Left lung (tissue), 10 donors: ENCODE measurements around the gene C3orf20. TPM values are rescaled to one million over a fixed set of nuclear protein-coding genes. Genes with fewer than 3 reads are reported as not detected.

Source experiments
- ATAC-seq: fragments of 200-7000 bp; cut with Tn5 transposase; one replicate; pipeline ENCODE4 v1.9.1; 2020; ENCODE audit warnings: moderate library complexity
- DNase-seq, 4 donors: peaks; one replicate each; pipeline ENCODE4 v3.0.0-alpha.2; 2013 to 2020
- H3K27ac ChIP-seq, 2 donors: fragments of 200-600 bp; sonication (generic) in 1 of 2; one replicate each; pipeline versions ENCODE4 v1.5.0 to v1.8.0; 2020 to 2021
- H3K27me3 ChIP-seq, 2 donors: fragments of 200-600 bp; sonication (generic) in 1 of 2; one replicate each; pipeline versions ENCODE4 v1.5.0 to v1.8.0; 2020 to 2021
- H3K36me3 ChIP-seq, 2 donors: fragments of 200-600 bp; sonication (generic) in 1 of 2; one replicate each; pipeline versions ENCODE4 v1.5.0 to v1.8.0; 2020 to 2021
- H3K4me1 ChIP-seq, 2 donors: fragments of 200-600 bp; one replicate each; pipeline ENCODE4 v1.8.0; 2021
- H3K4me3 ChIP-seq, 2 donors: fragments of 200-600 bp; sonication (generic) in 1 of 2; one replicate each; pipeline versions ENCODE4 v1.5.0 to v1.8.0; 2020 to 2021; ENCODE audit warnings: mild to moderate bottlenecking in 1 of 2
- H3K9me3 ChIP-seq, 2 donors: fragments of 200-600 bp; sonication (generic) in 1 of 2; one replicate each; pipeline versions ENCODE4 v1.5.0 to v1.8.0; 2020 to 2021
- CTCF ChIP-seq, 2 donors: fragments of 200-600 bp; sonication (generic) in 1 of 2; IDR thresholded peaks; one replicate each; pipeline versions ENCODE4 v1.5.0 to v1.8.0; 2021; ENCODE audit warnings: antibody characterized with exemption in 2 of 2
- intact Hi-C, 2 donors: fragments of 100-400 bp; cut with DNase I; formaldehyde crosslinking; loops; one replicate each; pipeline versions ENCODE4 v1.11.2 to v1.14.2; 2022
- polyA plus RNA-seq, 6 donors: library from polyadenylated mRNA; unstranded; fragments of 120-200 nt; gene quantifications; one replicate each; pipeline ENCODE4 v1.2.1, GENCODE V29; 2013; ENCODE audit not compliant: insufficient read length in 6 of 6
- total RNA-seq, 2 donors: library from RNA; stranded (reverse); fragmentation: NEBNext Ultra II Directional; extraction: Animal tissue kit (Norgen Biotek cat#: 25700); gene quantifications; one replicate each; pipeline ENCODE4 v1.2.1, GENCODE V29; 2021
- donor health status: DM: no; HTN: yes; CAD: no.
- donor health status: DM: no; HTN: no; CAD: no.

Gene C3orf20
- total and polyA plus RNA-seq, 8 donors: 0.06 to 0.31 (median 0.17) TPM; not detected in 1

- Histone ChIP-seq H3K4me1 (peaks cover 0 to 36% of the 10 kb centered on the region in 2 donors), H3K9me3 (no peaks in the 10 kb centered on the region), H3K27me3 (peaks cover 4 to 39% of the 10 kb centered on the region in 2 donors), H3K27ac (peak overlapping the region; percentile 19 to 83), H3K4me3 (no peak overlapping the region), H3K36me3 (no peaks in the 10 kb centered on the region)
- ATAC-seq: no peak
- no peak for TF ChIP-seq CTCF (IDR thresholded peaks at IDR 0.05)
- intact Hi-C loops: no loop called here
- no peak for DNase-seq
These were observed 130.2 kb downstream of the C3orf20 start for GRCh38 chr3:14804835-14805780.

- no peak for TF ChIP-seq CTCF (IDR thresholded peaks at IDR 0.05)
- H3K4me1 ChIP-seq: peaks cover 0 to 38% of the 10 kb centered on the region in 2 donors
- no peak for ATAC-seq
- intact Hi-C loops: no loop called here
- no peak overlapping the region for H3K4me3 ChIP-seq
- H3K27me3 ChIP-seq: peaks cover 4 to 46% of the 10 kb centered on the region in 2 donors
- H3K27ac ChIP-seq: peak overlapping the region in 1 of 2 donors; percentile 83
- no peaks in the 10 kb centered on the region for H3K9me3 ChIP-seq
- H3K36me3 ChIP-seq: no peaks in the 10 kb centered on the region
- DNase-seq: no peak
These were observed 131.1 kb downstream of the C3orf20 start for GRCh38 chr3:14805961-14806537.

DNA sequence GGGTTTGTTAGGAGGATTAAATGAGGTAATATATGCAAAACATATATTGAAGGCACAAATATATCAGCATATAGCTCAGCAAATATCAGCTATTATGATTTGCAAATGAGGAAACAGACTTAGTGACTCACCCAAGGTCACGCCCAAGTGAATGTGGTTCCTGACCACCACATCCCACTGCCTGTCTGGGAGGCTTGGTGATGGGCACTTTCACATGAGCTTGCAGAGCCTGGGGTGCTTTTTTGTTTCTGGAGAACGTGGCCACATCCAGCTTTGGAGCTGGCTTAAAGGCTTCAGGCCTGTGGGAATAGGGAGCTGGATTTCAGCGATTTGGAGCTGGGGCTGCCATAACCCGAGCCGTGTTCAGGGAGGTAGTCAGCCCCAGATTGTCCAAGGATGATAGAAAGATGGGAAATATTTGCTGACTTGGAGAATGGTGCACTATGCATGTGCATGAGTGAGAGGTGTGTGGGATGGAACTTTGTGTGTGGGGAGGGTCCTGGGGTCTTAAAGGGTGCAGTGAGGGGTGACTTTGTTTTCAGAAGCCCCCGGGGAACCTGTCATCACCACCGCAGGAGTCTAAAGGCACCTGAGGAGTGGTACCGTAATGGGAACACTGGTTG is 131.8 kb downstream of the C3orf20 start:
- no peaks in the 10 kb centered on the region for H3K36me3 ChIP-seq
- TF ChIP-seq CTCF (IDR thresholded peaks at IDR 0.05): no peak
- peak; percentile 22 for ATAC-seq
- peaks cover 0 to 38% of the 10 kb centered on the region in 2 donors for H3K4me1 ChIP-seq
- no peaks in the 10 kb centered on the region for H3K9me3 ChIP-seq
- peaks cover 4 to 53% of the 10 kb centered on the region in 2 donors for H3K27me3 ChIP-seq
- no peak for DNase-seq
- no peak overlapping the region for H3K4me3 ChIP-seq
- peak overlapping the region in 1 of 2 donors; percentile 35 for H3K27ac ChIP-seq
- intact Hi-C loops: no loop called here

- intact Hi-C loops: no loop called here
- Histone ChIP-seq H3K36me3 (no peaks in the 10 kb centered on the region), H3K4me1 (peaks cover 0 to 38% of the 10 kb centered on the region in 2 donors), H3K27ac (peak overlapping the region in 1 of 2 donors; percentile 35), H3K9me3 (no peaks in the 10 kb centered on the region), H3K4me3 (no peak overlapping the region), H3K27me3 (peaks cover 4 to 65% of the 10 kb centered on the region in 2 donors)
- no peak for TF ChIP-seq CTCF (IDR thresholded peaks at IDR 0.05)
- DNase-seq (no peak), ATAC-seq (no peak)
These were observed 133.1 kb downstream of the C3orf20 start for GRCh38 chr3:14808025-14808424.
